ENCODE measurements around the gene FRAT1.

DNA sequence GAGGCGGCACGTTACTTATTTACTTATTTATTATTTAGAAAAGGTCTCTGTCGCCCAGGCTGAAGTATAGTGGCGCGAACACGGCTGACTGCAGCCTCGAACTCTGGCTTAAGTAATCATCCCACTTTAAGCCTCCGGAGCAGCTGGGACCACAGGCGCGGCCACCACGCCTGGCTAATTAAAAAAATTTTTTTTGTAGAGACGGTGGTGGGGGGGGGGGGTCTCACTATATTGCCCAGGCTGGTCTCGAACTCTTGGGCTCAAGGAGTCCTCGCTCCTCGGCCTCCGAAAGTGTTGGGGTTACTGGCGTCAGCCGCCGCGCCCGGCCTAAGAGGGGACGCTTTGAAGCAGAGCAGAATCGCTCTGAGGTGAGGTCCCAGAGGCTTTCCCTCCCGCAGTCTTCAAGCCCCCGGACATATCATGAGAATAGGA is 16.1 kb downstream of the FRAT1 start:
- no peak for TF ChIP-seq CTCF (IDR thresholded peaks at IDR 0.05)
- TF ChIP-seq EZH2 (IDR thresholded peaks at IDR 0.05; ENCODE audit: borderline replicate concordance, insufficient read depth, low read depth, low read length, poor library complexity, severe bottlenecking), result no peak
